Spleen (tissue), 7 donors: ENCODE results near the gene TSC1.

Source experiments
- POLR2A ChIP-seq, 3 donors: fragments of 450-650 bp; IDR thresholded peaks; one replicate each; pipeline ENCODE4 v1.5.1; 2017; ENCODE audit warnings: antibody characterized with exemption in 3 of 3, mild to moderate bottlenecking in 1 of 3
- POLR2AphosphoS5 ChIP-seq, 3 donors: sonication (generic); formaldehyde crosslinking; IDR thresholded peaks; one replicate each; pipeline ENCODE4 v1.5.1; 2017; ENCODE audit warnings: antibody characterized with exemption in 3 of 3
- TF ChIP-seq, protein P1 (sequence below), 11 experiments: fragments of 200-600 bp in 7 of 11; fragments of 450-650 bp in 4 of 11; sonication (generic) in 4 of 11; IDR thresholded peaks in 8 of 11; conservative IDR thresholded peaks in 3 of 11; 1 replicate in 7 of 11; 2 replicates in 4 of 11; pipeline versions ENCODE4 v1.4.0 to v1.8.0; 2016 to 2021; ENCODE audit warnings: antibody characterized with exemption in 11 of 11, inconsistent platforms in 4 of 11, mild to moderate bottlenecking in 1 of 11
- donor health status: DM: no; HTN: no; CAD: no; lungs with moderate emphysema.
- donor health status: DM: no; HTN: no; CAD: no.
- donor health status: DM: no; HTN: no; CAD: no.

- TF ChIP-seq, protein P1, sequence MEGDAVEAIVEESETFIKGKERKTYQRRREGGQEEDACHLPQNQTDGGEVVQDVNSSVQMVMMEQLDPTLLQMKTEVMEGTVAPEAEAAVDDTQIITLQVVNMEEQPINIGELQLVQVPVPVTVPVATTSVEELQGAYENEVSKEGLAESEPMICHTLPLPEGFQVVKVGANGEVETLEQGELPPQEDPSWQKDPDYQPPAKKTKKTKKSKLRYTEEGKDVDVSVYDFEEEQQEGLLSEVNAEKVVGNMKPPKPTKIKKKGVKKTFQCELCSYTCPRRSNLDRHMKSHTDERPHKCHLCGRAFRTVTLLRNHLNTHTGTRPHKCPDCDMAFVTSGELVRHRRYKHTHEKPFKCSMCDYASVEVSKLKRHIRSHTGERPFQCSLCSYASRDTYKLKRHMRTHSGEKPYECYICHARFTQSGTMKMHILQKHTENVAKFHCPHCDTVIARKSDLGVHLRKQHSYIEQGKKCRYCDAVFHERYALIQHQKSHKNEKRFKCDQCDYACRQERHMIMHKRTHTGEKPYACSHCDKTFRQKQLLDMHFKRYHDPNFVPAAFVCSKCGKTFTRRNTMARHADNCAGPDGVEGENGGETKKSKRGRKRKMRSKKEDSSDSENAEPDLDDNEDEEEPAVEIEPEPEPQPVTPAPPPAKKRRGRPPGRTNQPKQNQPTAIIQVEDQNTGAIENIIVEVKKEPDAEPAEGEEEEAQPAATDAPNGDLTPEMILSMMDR (IDR thresholded peaks at IDR 0.05 in 8 of 11, conservative IDR thresholded peaks at IDR 0.05 in 3 of 11), result peak; percentile 86 to 96 (median 93)
- TF ChIP-seq POLR2A (IDR thresholded peaks at IDR 0.05) (no peak), POLR2AphosphoS5 (IDR thresholded peaks at IDR 0.05) (peak in 1 of 3 donors; percentile 37)
Measured at GRCh38 chr9:132901858-132902831, 42.3 kb downstream of the TSC1 start.
